ENCODE data around the gene EHBP1L1. TPM values are rescaled to one million over a fixed set of nuclear protein-coding genes. Genes with fewer than 3 reads are reported as not detected.

The EHBP1L1 gene
- polyA plus RNA-seq, 1 donor (not counting 4 experiments of a cell fraction or from before 2014, with no cell fraction given), result 10.4 TPM

- no peak overlapping the region for H3K4me2 ChIP-seq (ENCODE audit: control insufficient read depth, extremely low read depth, insufficient read depth, low read depth, low read length)
- H3K4me3 ChIP-seq (ENCODE audit: control insufficient read depth in 2 of 3, extremely low read depth in 1 of 3, insufficient read depth in 2 of 3, low read depth in 1 of 3, low read length in 3 of 3), result no peak overlapping the region
- H3K4me1 ChIP-seq (ENCODE audit: control insufficient read depth, extremely low read depth, insufficient read depth, low read length), result peaks cover 8% of the 10 kb centered on the region
- H3K27me3 ChIP-seq (ENCODE audit: control insufficient read depth, extremely low read depth, insufficient read depth, low read length), result no peaks in the 10 kb centered on the region
- H3K9ac ChIP-seq (ENCODE audit: control insufficient read depth, extremely low read depth, insufficient read depth, low read length), result no peak overlapping the region
- H4K20me1 ChIP-seq (ENCODE audit: control insufficient read depth, extremely low read depth, insufficient read depth, low read length), result peaks cover 2% of the 10 kb centered on the region
- H3K27ac ChIP-seq (ENCODE audit: control insufficient read depth, insufficient read depth, low read length), result no peak overlapping the region
- H3K79me2 ChIP-seq (ENCODE audit: control insufficient read depth, insufficient read depth, low read length), result peaks cover 41% of the 10 kb centered on the region
- no peaks in the 10 kb centered on the region for H3K9me1 ChIP-seq (ENCODE audit: control insufficient read depth, extremely low read depth, insufficient read depth, low read length)
- dilution Hi-C loops (cut with MboI; ENCODE audit: extremely low pct_ligation_motif_present, low sequenced_read_pairs), result no loop called here
- FAIRE-seq (no peak), DNase-seq (ENCODE audit: low read depth, low spot score) (no peak)
- H3K9me3 ChIP-seq (ENCODE audit: control insufficient read depth, low read depth, low read length), result no peaks in the 10 kb centered on the region
- H2AFZ ChIP-seq (ENCODE audit: control insufficient read depth, low read length), result no peak overlapping the region
- TF ChIP-seq CTCF (optimal IDR thresholded peaks at IDR 0.05 in 1 of 3, IDR thresholded peaks at IDR 0.05 in 1 of 3, conservative IDR thresholded peaks at IDR 0.05 in 1 of 3; ENCODE audit: extremely low read depth in 1 of 3, insufficient read depth in 2 of 3, low read length in 3 of 3) (no peak), EZH2 (IDR thresholded peaks at IDR 0.05; ENCODE audit: low read length) (no peak)
- peaks cover 55 to 56% of the 10 kb centered on the region in 2 experiments for H3K36me3 ChIP-seq (ENCODE audit: control insufficient read depth in 2 of 2, extremely low read depth in 1 of 2, insufficient read depth in 2 of 2, low read length in 2 of 2)
Measured at GRCh38 chr11:65621460-65621859, 45.6 kb downstream of the EHBP1L1 start.

- TF ChIP-seq CTCF (optimal IDR thresholded peaks at IDR 0.05 in 1 of 3, IDR thresholded peaks at IDR 0.05 in 1 of 3, conservative IDR thresholded peaks at IDR 0.05 in 1 of 3; ENCODE audit: extremely low read depth in 1 of 3, insufficient read depth in 2 of 3, low read length in 3 of 3), result no peak
- TF ChIP-seq EZH2 (IDR thresholded peaks at IDR 0.05; ENCODE audit: low read length), result no peak
- H3K9me1 ChIP-seq (ENCODE audit: control insufficient read depth, extremely low read depth, insufficient read depth, low read length), result no peaks in the 10 kb centered on the region
- H3K9ac ChIP-seq (ENCODE audit: control insufficient read depth, extremely low read depth, insufficient read depth, low read length), result no peak overlapping the region
- no peak overlapping the region for H3K4me2 ChIP-seq (ENCODE audit: control insufficient read depth, extremely low read depth, insufficient read depth, low read depth, low read length)
- peaks cover 2% of the 10 kb centered on the region for H4K20me1 ChIP-seq (ENCODE audit: control insufficient read depth, extremely low read depth, insufficient read depth, low read length)
- H3K4me1 ChIP-seq (ENCODE audit: control insufficient read depth, extremely low read depth, insufficient read depth, low read length), result peaks cover 3% of the 10 kb centered on the region
- peaks cover 36% of the 10 kb centered on the region for H3K79me2 ChIP-seq (ENCODE audit: control insufficient read depth, insufficient read depth, low read length)
- dilution Hi-C loops (cut with MboI; ENCODE audit: extremely low pct_ligation_motif_present, low sequenced_read_pairs), result no loop called here
- H2AFZ ChIP-seq (ENCODE audit: control insufficient read depth, low read length), result no peak overlapping the region
- H3K4me3 ChIP-seq (ENCODE audit: control insufficient read depth in 2 of 3, extremely low read depth in 1 of 3, insufficient read depth in 2 of 3, low read depth in 1 of 3, low read length in 3 of 3), result no peak overlapping the region
- no peak for DNase-seq (ENCODE audit: low read depth, low spot score)
- no peak overlapping the region for H3K27ac ChIP-seq (ENCODE audit: control insufficient read depth, insufficient read depth, low read length)
- peaks cover 60% of the 10 kb centered on the region in 2 experiments for H3K36me3 ChIP-seq (ENCODE audit: control insufficient read depth in 2 of 2, extremely low read depth in 1 of 2, insufficient read depth in 2 of 2, low read length in 2 of 2)
- H3K27me3 ChIP-seq (ENCODE audit: control insufficient read depth, extremely low read depth, insufficient read depth, low read length), result no peaks in the 10 kb centered on the region
- FAIRE-seq, result no peak
- no peaks in the 10 kb centered on the region for H3K9me3 ChIP-seq (ENCODE audit: control insufficient read depth, low read depth, low read length)
Measured at GRCh38 chr11:65622011-65622410, 46.2 kb downstream of the EHBP1L1 start.
